HepG2 (cell line): ENCODE results near the gene LBX2. TPM values are rescaled to one million over a fixed set of nuclear protein-coding genes. Genes with fewer than 3 reads are reported as not detected.
A peak's percentile ranks its signal among the peaks of the same experiment; 100 is the strongest.

Experiments
- BCL6 ChIP-seq: IDR thresholded peaks from 2 replicates; pipeline ENCODE4 v1.6.1; 2016; ENCODE audit warnings: missing genetic modification reagents, missing compliant biosample characterization
- DMAP1 ChIP-seq: IDR thresholded peaks from 2 replicates; pipeline ENCODE4 v1.6.1; 2016
- ETV6 ChIP-seq: sonication (generic); formaldehyde crosslinking; conservative IDR thresholded peaks from 2 replicates; pipeline ENCODE4 v1.4.0; 2020; ENCODE audit warnings: missing genetic modification reagents
- FOXP1 ChIP-seq, 2 experiments: fragments of 450-650 bp in 1 of 2; IDR thresholded peaks; 2 replicates each; pipeline ENCODE4 v1.6.1; 2017 to 2018; ENCODE audit warnings: antibody characterized with exemption in 1 of 2
- GLI4 ChIP-seq: sonication (generic); formaldehyde crosslinking; IDR thresholded peaks from 2 replicates; pipeline ENCODE4 v1.5.1; 2020; ENCODE audit warnings: missing genetic modification reagents, mild to moderate bottlenecking, moderate library complexity, borderline replicate concordance
- KMT2A ChIP-seq: sonication (generic); formaldehyde crosslinking; IDR thresholded peaks from 2 replicates; pipeline ENCODE4 v1.4.0; 2020; ENCODE audit warnings: missing genetic modification reagents
- NFRKB ChIP-seq: fragments of 450-650 bp; IDR thresholded peaks from 2 replicates; pipeline ENCODE4 v1.6.1; 2017
- NR2F6 ChIP-seq, 2 experiments: IDR thresholded peaks; 2 replicates each; pipeline ENCODE4 v1.6.1; 2016; ENCODE audit warnings: antibody characterized with exemption in 1 of 2, mild to moderate bottlenecking in 1 of 2
- PAX8 ChIP-seq: sonication (generic); formaldehyde crosslinking; IDR thresholded peaks from 2 replicates; pipeline ENCODE4 v1.8.0; 2022; ENCODE audit warnings: mild to moderate bottlenecking, missing genetic modification reagents, borderline replicate concordance
- RFXAP ChIP-seq: sonication (generic); formaldehyde crosslinking; IDR thresholded peaks from 2 replicates; pipeline ENCODE4 v1.4.0; 2020; ENCODE audit warnings: missing genetic modification reagents, borderline replicate concordance
- SMARCE1 ChIP-seq: fragments of 450-650 bp; IDR thresholded peaks from 2 replicates; pipeline ENCODE4 v1.6.1; 2017; ENCODE audit warnings: borderline replicate concordance
- ZFP82 ChIP-seq: sonication (generic); formaldehyde crosslinking; IDR thresholded peaks from 2 replicates; pipeline ENCODE4 v1.5.1; 2020; ENCODE audit warnings: mild to moderate bottlenecking, missing genetic modification reagents, borderline replicate concordance
- ZNF431 ChIP-seq: sonication (generic); formaldehyde crosslinking; IDR thresholded peaks from 2 replicates; pipeline ENCODE4 v1.9.0; 2022; ENCODE audit warnings: missing genetic modification reagents, low read depth, mild to moderate bottlenecking, borderline replicate concordance
- ZNF484 ChIP-seq: sonication (generic); formaldehyde crosslinking; IDR thresholded peaks from 2 replicates; pipeline ENCODE4 v1.5.1; 2020; ENCODE audit warnings: mild to moderate bottlenecking, low read depth, missing genetic modification reagents, borderline replicate concordance
- ZNF569 ChIP-seq: sonication (generic); formaldehyde crosslinking; IDR thresholded peaks from 2 replicates; pipeline ENCODE4 v1.5.0; 2020; ENCODE audit warnings: mild to moderate bottlenecking, missing genetic modification reagents, moderate library complexity, borderline replicate concordance
- ZNF629 ChIP-seq: sonication (generic); formaldehyde crosslinking; conservative IDR thresholded peaks from 2 replicates; pipeline ENCODE4 v1.5.0; 2020; ENCODE audit warnings: missing genetic modification reagents
- ZNF652 ChIP-seq: IDR thresholded peaks from 2 replicates; pipeline ENCODE4 v1.6.1; 2016; ENCODE audit warnings: low read depth, borderline replicate concordance
- ZNF709 ChIP-seq: sonication (generic); formaldehyde crosslinking; IDR thresholded peaks from 2 replicates; pipeline ENCODE4 v1.5.0; 2020; ENCODE audit warnings: mild to moderate bottlenecking, missing genetic modification reagents
- ZNF737 ChIP-seq: sonication (generic); formaldehyde crosslinking; IDR thresholded peaks from 2 replicates; pipeline ENCODE4 v1.5.0; 2020; ENCODE audit warnings: missing genetic modification reagents, mild to moderate bottlenecking, borderline replicate concordance
- ZNF747 ChIP-seq: sonication (generic); formaldehyde crosslinking; IDR thresholded peaks from 2 replicates; pipeline ENCODE4 v1.8.1; 2023; ENCODE audit warnings: missing genetic modification reagents, mild to moderate bottlenecking, borderline replicate concordance
- ZNF749 ChIP-seq: sonication (generic); formaldehyde crosslinking; IDR thresholded peaks from 2 replicates; pipeline ENCODE4 v1.8.0; 2022; ENCODE audit warnings: mild to moderate bottlenecking, missing genetic modification reagents, moderate library complexity, borderline replicate concordance
- polyA plus RNA-seq, 8 experiments: library from polyadenylated mRNA; depleted of rRNA in 3 of 8; stranded (reverse) in 7 of 8; unstranded in 1 of 8; fragments of >200 nt; fragmentation: Illumina TruSeq in 4 of 8; extraction: Trizol in 4 of 8; gene quantifications; 2 replicates each; pipeline versions ENCODE4 v1.2.1 to v1.2.3, GENCODE V29; 2011 to 2016; ENCODE audit warnings: low read depth in 4 of 8, missing spikeins in 1 of 8, mixed read lengths in 1 of 8; ENCODE audit not compliant: insufficient read depth in 1 of 8
- total RNA-seq, 5 experiments: library from RNA; depleted of rRNA; stranded (reverse); fragments of >200 nt; fragmentation: Illumina TruSeq; extraction: Trizol; gene quantifications; 2 replicates each; pipeline ENCODE4 v1.2.3, GENCODE V29; 2016; ENCODE audit warnings: low read depth in 1 of 5
- TF ChIP-seq, protein P1 (sequence below): sonication (generic); formaldehyde crosslinking; IDR thresholded peaks from 2 replicates; pipeline ENCODE4 v1.5.1; 2020; ENCODE audit warnings: missing genetic modification reagents, mild to moderate bottlenecking, borderline replicate concordance
- TF ChIP-seq, protein P2 (sequence below): sonication (generic); formaldehyde crosslinking; IDR thresholded peaks from 2 replicates; pipeline ENCODE4 v1.4.0; 2020; ENCODE audit warnings: mild to moderate bottlenecking, missing genetic modification reagents
- TF ChIP-seq, protein P3 (sequence below): sonication (generic); formaldehyde crosslinking; conservative IDR thresholded peaks from 2 replicates; pipeline ENCODE4 v1.4.0; 2020; ENCODE audit warnings: missing genetic modification reagents

LBX2 gene
- total and polyA plus RNA-seq, 2 of the 13 experiments (the other 11 are each of a cell fraction or from before 2014, with no cell fraction given): 6.4 to 8.1 TPM

DNA sequence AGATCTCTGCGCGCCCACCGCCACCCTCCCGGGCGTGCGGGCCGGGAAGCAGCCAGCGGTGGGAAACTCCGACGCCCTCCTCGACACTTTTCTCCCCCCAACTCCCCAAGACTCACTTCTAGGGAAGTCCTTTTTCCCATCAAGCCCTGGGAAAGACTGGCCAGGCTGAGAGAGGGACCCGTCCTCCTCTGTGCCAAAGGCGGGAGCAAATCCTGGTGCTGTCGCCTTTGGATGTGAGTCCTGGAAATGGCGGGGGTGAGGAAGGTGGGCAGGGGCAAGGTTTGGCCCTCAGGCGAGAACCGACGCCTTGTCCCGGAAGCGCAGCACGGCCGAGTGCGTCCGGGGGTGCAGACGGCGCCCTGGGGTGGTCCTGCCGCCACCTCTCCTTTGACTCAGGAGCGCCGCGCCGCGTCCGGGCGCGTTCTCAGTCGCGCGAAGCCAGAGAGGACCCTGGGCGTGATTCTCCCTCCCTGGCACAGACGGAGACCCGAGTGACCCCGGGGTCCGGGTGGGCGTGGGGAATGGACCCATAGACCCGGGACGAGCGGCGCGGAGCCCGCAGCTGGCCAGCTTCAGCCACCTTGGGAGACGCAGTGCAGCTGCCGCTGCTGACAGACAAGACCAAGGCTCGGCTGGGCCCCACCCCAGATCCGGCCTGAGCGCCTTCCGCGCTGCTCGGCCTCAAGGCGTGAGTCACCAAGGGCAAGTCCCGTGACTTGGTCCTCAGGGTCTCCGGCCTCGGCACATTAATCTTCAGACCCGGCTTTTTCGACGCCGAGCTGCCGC is 3.5 kb upstream of the LBX2 start (continued):
- TF ChIP-seq ZNF709 (CRISPR knock-in tag) (peak; percentile 92), SMARCE1 (no peak), KMT2A (CRISPR knock-in tag) (peak; percentile 60), ZNF431 (no peak; the same call in 1 of the 2 replicates), NR2F6 (IDR thresholded peaks at IDR 0.05) (no peak), NR2F6 (CRISPR knock-in tag; IDR thresholded peaks at IDR 0.05) (peak; percentile 75), FOXP1 (IDR thresholded peaks at IDR 0.05) (no peak), FOXP1 (CRISPR knock-in tag; IDR thresholded peaks at IDR 0.05) (peak; percentile 39; the same call in 1 of the 2 replicates), PAX8 (CRISPR knock-in tag) (0 out of 2 replicates have a peak, but pooled peaks have one; percentile 55), ZNF652 (no peak), ETV6 (no peak), ZNF749 (CRISPR knock-in tag) (peak; percentile 84), ZNF569 (CRISPR knock-in tag) (no peak), GLI4 (CRISPR knock-in tag) (no peak; the same call in 1 of the 2 replicates), RFXAP (CRISPR knock-in tag) (peak; percentile 24; the same call in 1 of the 2 replicates), ZNF737 (CRISPR knock-in tag) (no peak), DMAP1 (CRISPR knock-in tag) (peak; percentile 76), ZNF484 (CRISPR knock-in tag) (no peak), BCL6 (CRISPR knock-in tag) (no peak), ZFP82 (CRISPR knock-in tag) (peak; percentile 89; the same call in 1 of the 2 replicates), ZNF747 (peak; percentile 63; the same call in 1 of the 2 replicates), NFRKB (no peak), ZNF629 (CRISPR knock-in tag) (no peak)
- TF ChIP-seq, protein P1, sequence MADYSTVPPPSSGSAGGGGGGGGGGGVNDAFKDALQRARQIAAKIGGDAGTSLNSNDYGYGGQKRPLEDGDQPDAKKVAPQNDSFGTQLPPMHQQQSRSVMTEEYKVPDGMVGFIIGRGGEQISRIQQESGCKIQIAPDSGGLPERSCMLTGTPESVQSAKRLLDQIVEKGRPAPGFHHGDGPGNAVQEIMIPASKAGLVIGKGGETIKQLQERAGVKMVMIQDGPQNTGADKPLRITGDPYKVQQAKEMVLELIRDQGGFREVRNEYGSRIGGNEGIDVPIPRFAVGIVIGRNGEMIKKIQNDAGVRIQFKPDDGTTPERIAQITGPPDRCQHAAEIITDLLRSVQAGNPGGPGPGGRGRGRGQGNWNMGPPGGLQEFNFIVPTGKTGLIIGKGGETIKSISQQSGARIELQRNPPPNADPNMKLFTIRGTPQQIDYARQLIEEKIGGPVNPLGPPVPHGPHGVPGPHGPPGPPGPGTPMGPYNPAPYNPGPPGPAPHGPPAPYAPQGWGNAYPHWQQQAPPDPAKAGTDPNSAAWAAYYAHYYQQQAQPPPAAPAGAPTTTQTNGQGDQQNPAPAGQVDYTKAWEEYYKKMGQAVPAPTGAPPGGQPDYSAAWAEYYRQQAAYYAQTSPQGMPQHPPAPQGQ (CRISPR knock-in tag): no peak
- TF ChIP-seq, protein P2, sequence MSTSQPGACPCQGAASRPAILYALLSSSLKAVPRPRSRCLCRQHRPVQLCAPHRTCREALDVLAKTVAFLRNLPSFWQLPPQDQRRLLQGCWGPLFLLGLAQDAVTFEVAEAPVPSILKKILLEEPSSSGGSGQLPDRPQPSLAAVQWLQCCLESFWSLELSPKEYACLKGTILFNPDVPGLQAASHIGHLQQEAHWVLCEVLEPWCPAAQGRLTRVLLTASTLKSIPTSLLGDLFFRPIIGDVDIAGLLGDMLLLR (CRISPR knock-in tag): peak; percentile 71
- TF ChIP-seq, protein P3, sequence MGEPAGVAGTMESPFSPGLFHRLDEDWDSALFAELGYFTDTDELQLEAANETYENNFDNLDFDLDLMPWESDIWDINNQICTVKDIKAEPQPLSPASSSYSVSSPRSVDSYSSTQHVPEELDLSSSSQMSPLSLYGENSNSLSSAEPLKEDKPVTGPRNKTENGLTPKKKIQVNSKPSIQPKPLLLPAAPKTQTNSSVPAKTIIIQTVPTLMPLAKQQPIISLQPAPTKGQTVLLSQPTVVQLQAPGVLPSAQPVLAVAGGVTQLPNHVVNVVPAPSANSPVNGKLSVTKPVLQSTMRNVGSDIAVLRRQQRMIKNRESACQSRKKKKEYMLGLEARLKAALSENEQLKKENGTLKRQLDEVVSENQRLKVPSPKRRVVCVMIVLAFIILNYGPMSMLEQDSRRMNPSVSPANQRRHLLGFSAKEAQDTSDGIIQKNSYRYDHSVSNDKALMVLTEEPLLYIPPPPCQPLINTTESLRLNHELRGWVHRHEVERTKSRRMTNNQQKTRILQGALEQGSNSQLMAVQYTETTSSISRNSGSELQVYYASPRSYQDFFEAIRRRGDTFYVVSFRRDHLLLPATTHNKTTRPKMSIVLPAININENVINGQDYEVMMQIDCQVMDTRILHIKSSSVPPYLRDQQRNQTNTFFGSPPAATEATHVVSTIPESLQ (CRISPR knock-in tag): no peak
